Anterior cingulate cortex (tissue), 58 donors: ENCODE data around the gene KANSL3.

ENCODE experiments used
- DNase-seq, 58 donors: peaks; one replicate each; lab custom pipeline; 2025; lab: John Stamatoyannopoulos, UW

Gene KANSL3

GRCh38 chr2:96548558-96549465, 89.3 kb downstream of the KANSL3 start:
- no peak for DNase-seq

- peak in 21 of 58 donors; percentile 7 to 63 (median 29) for DNase-seq
Observed at GRCh38 chr2:96547731-96548171, 90.4 kb downstream of the KANSL3 start.

GRCh38 chr2:96547203-96547641, 90.9 kb downstream of the KANSL3 start:
- DNase-seq: no peak

GRCh38 chr2:96546797-96547196, 91.3 kb downstream of the KANSL3 start:
- DNase-seq: no peak

GRCh38 chr2:96546321-96546720, 91.8 kb downstream of the KANSL3 start:
- no peak for DNase-seq
